Measurements from ENCODE around the gene MAFB. TPM values are rescaled to one million over a fixed set of nuclear protein-coding genes. Genes with fewer than 3 reads are reported as not detected.

Gene MAFB
- polyA plus RNA-seq, 1 donor (not counting 4 experiments of a cell fraction or from before 2014, with no cell fraction given) = 1.7 TPM

- H3K4me2 ChIP-seq (ENCODE audit: control insufficient read depth, extremely low read depth, insufficient read depth, low read depth, low read length) = no peak overlapping the region
- TF ChIP-seq CTCF (optimal IDR thresholded peaks at IDR 0.05 in 1 of 3, IDR thresholded peaks at IDR 0.05 in 1 of 3, conservative IDR thresholded peaks at IDR 0.05 in 1 of 3; ENCODE audit: extremely low read depth in 1 of 3, insufficient read depth in 2 of 3, low read length in 3 of 3) = no peak
- no peak for TF ChIP-seq EZH2 (IDR thresholded peaks at IDR 0.05; ENCODE audit: low read length)
- H4K20me1 ChIP-seq (ENCODE audit: control insufficient read depth, extremely low read depth, insufficient read depth, low read length) = no peaks in the 10 kb centered on the region
- H3K27ac ChIP-seq (ENCODE audit: control insufficient read depth, insufficient read depth, low read length) = no peak overlapping the region
- no peaks in the 10 kb centered on the region for H3K79me2 ChIP-seq (ENCODE audit: control insufficient read depth, insufficient read depth, low read length)
- H3K4me3 ChIP-seq (ENCODE audit: control insufficient read depth in 2 of 3, extremely low read depth in 1 of 3, insufficient read depth in 2 of 3, low read depth in 1 of 3, low read length in 3 of 3) = no peak overlapping the region
- no peaks in the 10 kb centered on the region for H3K27me3 ChIP-seq (ENCODE audit: control insufficient read depth, extremely low read depth, insufficient read depth, low read length)
- H3K9ac ChIP-seq (ENCODE audit: control insufficient read depth, extremely low read depth, insufficient read depth, low read length) = no peak overlapping the region
- FAIRE-seq (no peak), DNase-seq (ENCODE audit: low read depth, low spot score) (no peak)
- H3K36me3 ChIP-seq (ENCODE audit: control insufficient read depth in 2 of 2, extremely low read depth in 1 of 2, insufficient read depth in 2 of 2, low read length in 2 of 2) = no peaks in the 10 kb centered on the region
- no peak overlapping the region for H2AFZ ChIP-seq (ENCODE audit: control insufficient read depth, low read length)
- H3K9me1 ChIP-seq (ENCODE audit: control insufficient read depth, extremely low read depth, insufficient read depth, low read length) = no peaks in the 10 kb centered on the region
- peaks cover 12% of the 10 kb centered on the region for H3K4me1 ChIP-seq (ENCODE audit: control insufficient read depth, extremely low read depth, insufficient read depth, low read length)
- dilution Hi-C loops (cut with MboI; ENCODE audit: extremely low pct_ligation_motif_present, low sequenced_read_pairs) = no loop called here
- no peaks in the 10 kb centered on the region for H3K9me3 ChIP-seq (ENCODE audit: control insufficient read depth, low read depth, low read length)
Observed at GRCh38 chr20:40643891-40644290, 45.1 kb downstream of the MAFB start.

GRCh38 chr20:40641809-40642208, 47.2 kb downstream of the MAFB start:
- FAIRE-seq (no peak), DNase-seq (ENCODE audit: low read depth, low spot score) (no peak)
- no peak overlapping the region for H3K4me3 ChIP-seq (ENCODE audit: control insufficient read depth in 2 of 3, extremely low read depth in 1 of 3, insufficient read depth in 2 of 3, low read depth in 1 of 3, low read length in 3 of 3)
- H3K79me2 ChIP-seq (ENCODE audit: control insufficient read depth, insufficient read depth, low read length) = no peaks in the 10 kb centered on the region
- dilution Hi-C loops (cut with MboI; ENCODE audit: extremely low pct_ligation_motif_present, low sequenced_read_pairs) = no loop called here
- no peaks in the 10 kb centered on the region for H3K4me1 ChIP-seq (ENCODE audit: control insufficient read depth, extremely low read depth, insufficient read depth, low read length)
- H2AFZ ChIP-seq (ENCODE audit: control insufficient read depth, low read length) = no peak overlapping the region
- TF ChIP-seq CTCF (optimal IDR thresholded peaks at IDR 0.05 in 1 of 3, IDR thresholded peaks at IDR 0.05 in 1 of 3, conservative IDR thresholded peaks at IDR 0.05 in 1 of 3; ENCODE audit: extremely low read depth in 1 of 3, insufficient read depth in 2 of 3, low read length in 3 of 3) (no peak), EZH2 (IDR thresholded peaks at IDR 0.05; ENCODE audit: low read length) (no peak)
- no peaks in the 10 kb centered on the region for H3K9me1 ChIP-seq (ENCODE audit: control insufficient read depth, extremely low read depth, insufficient read depth, low read length)
- H3K36me3 ChIP-seq (ENCODE audit: control insufficient read depth in 2 of 2, extremely low read depth in 1 of 2, insufficient read depth in 2 of 2, low read length in 2 of 2) = no peaks in the 10 kb centered on the region
- H3K9ac ChIP-seq (ENCODE audit: control insufficient read depth, extremely low read depth, insufficient read depth, low read length) = no peak overlapping the region
- no peaks in the 10 kb centered on the region for H3K9me3 ChIP-seq (ENCODE audit: control insufficient read depth, low read depth, low read length)
- no peaks in the 10 kb centered on the region for H3K27me3 ChIP-seq (ENCODE audit: control insufficient read depth, extremely low read depth, insufficient read depth, low read length)
- no peak overlapping the region for H3K4me2 ChIP-seq (ENCODE audit: control insufficient read depth, extremely low read depth, insufficient read depth, low read depth, low read length)
- H4K20me1 ChIP-seq (ENCODE audit: control insufficient read depth, extremely low read depth, insufficient read depth, low read length) = no peaks in the 10 kb centered on the region
- no peak overlapping the region for H3K27ac ChIP-seq (ENCODE audit: control insufficient read depth, insufficient read depth, low read length)
